Upper lobe of left lung (tissue), 4 donors: Measurements from ENCODE around the gene TYMP.

Experiments
- CTCF ChIP-seq, 6 experiments: fragments of 450-650 bp in 4 of 6; fragments of 200-600 bp in 2 of 6; sonication (generic) in 2 of 6; IDR thresholded peaks; one replicate each; pipeline ENCODE4 v1.5.1; 2016 to 2019; ENCODE audit warnings: antibody characterized with exemption in 6 of 6
- EP300 ChIP-seq, 4 donors: sonication (generic); formaldehyde crosslinking; IDR thresholded peaks; one replicate each; pipeline ENCODE4 v1.5.1; 2017; ENCODE audit warnings: antibody characterized with exemption in 4 of 4, control low read depth in 2 of 4
- POLR2A ChIP-seq, 4 donors: fragments of 450-650 bp; IDR thresholded peaks; one replicate each; pipeline ENCODE4 v1.5.1; 2016 to 2017; ENCODE audit warnings: antibody characterized with exemption in 4 of 4, mild to moderate bottlenecking in 2 of 4

DNA sequence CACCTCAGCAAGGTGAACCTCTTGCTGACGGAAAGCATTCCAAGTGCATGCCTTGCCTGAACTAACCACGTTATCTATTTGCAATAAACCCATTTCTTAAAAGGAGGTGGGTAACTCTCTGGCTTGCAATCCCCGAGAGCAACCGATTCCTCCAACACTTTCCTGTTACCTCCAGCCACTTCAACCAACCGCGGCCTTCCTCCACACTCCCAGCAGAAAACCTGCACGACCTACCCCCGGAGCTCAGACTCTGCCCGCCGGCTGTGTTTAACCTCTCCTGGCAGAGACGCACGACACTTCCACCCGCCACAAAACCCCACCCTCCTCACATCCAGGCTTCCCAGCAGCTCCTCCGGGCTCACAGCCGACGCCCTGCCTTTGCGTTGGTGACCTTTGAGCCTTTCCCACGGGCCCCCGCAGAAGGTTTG, 5.1 kb downstream of the TYMP start:
- no peak for TF ChIP-seq CTCF (IDR thresholded peaks at IDR 0.05)
- TF ChIP-seq EP300 (IDR thresholded peaks at IDR 0.05), result no peak
- TF ChIP-seq POLR2A (IDR thresholded peaks at IDR 0.05), result no peak
